HEK293T (cell line): ENCODE data around the gene CNKSR3.

Experiments used
- CTCF ChIA-PET: fragments of 350-600 bp; formaldehyde crosslinking; extraction: SDS; loops from one replicate; lab custom pipeline; 2021; ENCODE audit warnings: antibody characterized with exemption, inconsistent platforms; lab: Yijun Ruan, JAX
- POLR2A ChIA-PET: fragments of 350-600 bp; formaldehyde crosslinking; extraction: SDS; loops from one replicate; lab custom pipeline; 2020; ENCODE audit warnings: antibody characterized with exemption, inconsistent platforms; lab: Yijun Ruan, JAX
- DNase-seq: peaks from one replicate; pipeline ENCODE4 v3.0.0; 2012; ENCODE audit warnings: mixed read lengths; ENCODE audit errors: extremely low spot score
- ARNT ChIP-seq: fragments of 450-650 bp; IDR thresholded peaks from 2 replicates; pipeline ENCODE4 v1.6.1; 2017; ENCODE audit warnings: mild to moderate bottlenecking
- BHLHE40 ChIP-seq: fragments of 450-650 bp; IDR thresholded peaks from 2 replicates; pipeline ENCODE4 v1.6.1; 2016; ENCODE audit warnings: mild to moderate bottlenecking, moderate library complexity, borderline replicate concordance
- CTBP1 ChIP-seq: fragments of 450-650 bp; IDR thresholded peaks from 2 replicates; pipeline ENCODE4 v1.6.1; 2016; ENCODE audit warnings: borderline replicate concordance
- ELF4 ChIP-seq: fragments of 450-650 bp; IDR thresholded peaks from 2 replicates; pipeline ENCODE4 v1.6.1; 2017; ENCODE audit warnings: antibody characterized with exemption
- FOXA1 ChIP-seq: fragments of 450-650 bp; IDR thresholded peaks from 2 replicates; pipeline ENCODE4 v1.6.1; 2016; ENCODE audit warnings: mild to moderate bottlenecking
- FOXK2 ChIP-seq: fragments of 450-650 bp; IDR thresholded peaks from 2 replicates; pipeline ENCODE4 v1.6.1; 2016; ENCODE audit warnings: mild to moderate bottlenecking
- FOXM1 ChIP-seq: fragments of 450-650 bp; IDR thresholded peaks from 2 replicates; pipeline ENCODE4 v1.6.1; 2017; ENCODE audit warnings: mild to moderate bottlenecking, borderline replicate concordance
- HDGF ChIP-seq: fragments of 450-650 bp; IDR thresholded peaks from 2 replicates; pipeline ENCODE4 v1.6.1; 2017; ENCODE audit warnings: antibody characterized with exemption, borderline replicate concordance
- L3MBTL2 ChIP-seq: fragments of 450-650 bp; conservative IDR thresholded peaks from 2 replicates; pipeline ENCODE4 v1.6.1; 2016; ENCODE audit warnings: mild to moderate bottlenecking
- LEF1 ChIP-seq: fragments of 450-650 bp; IDR thresholded peaks from 2 replicates; pipeline ENCODE4 v1.6.1; 2017; ENCODE audit warnings: mild to moderate bottlenecking, borderline replicate concordance
- NFRKB ChIP-seq: fragments of 450-650 bp; IDR thresholded peaks from 2 replicates; pipeline ENCODE4 v1.6.1; 2016; ENCODE audit warnings: mild to moderate bottlenecking, moderate library complexity
- PKNOX1 ChIP-seq: fragments of 450-650 bp; IDR thresholded peaks from 2 replicates; pipeline ENCODE4 v1.6.1; 2016
- SP1 ChIP-seq: fragments of 450-650 bp; IDR thresholded peaks from 2 replicates; pipeline ENCODE4 v1.6.1; 2017
- SUZ12 ChIP-seq: fragments of 450-650 bp; IDR thresholded peaks from 2 replicates; pipeline ENCODE4 v1.6.1; 2016; ENCODE audit warnings: mild to moderate bottlenecking
- TARDBP ChIP-seq: fragments of 450-650 bp; IDR thresholded peaks from 2 replicates; pipeline ENCODE4 v1.6.1; 2016
- ZNF384 ChIP-seq: fragments of 450-650 bp; IDR thresholded peaks from 2 replicates; pipeline ENCODE4 v1.6.1; 2016

Gene CNKSR3

DNA sequence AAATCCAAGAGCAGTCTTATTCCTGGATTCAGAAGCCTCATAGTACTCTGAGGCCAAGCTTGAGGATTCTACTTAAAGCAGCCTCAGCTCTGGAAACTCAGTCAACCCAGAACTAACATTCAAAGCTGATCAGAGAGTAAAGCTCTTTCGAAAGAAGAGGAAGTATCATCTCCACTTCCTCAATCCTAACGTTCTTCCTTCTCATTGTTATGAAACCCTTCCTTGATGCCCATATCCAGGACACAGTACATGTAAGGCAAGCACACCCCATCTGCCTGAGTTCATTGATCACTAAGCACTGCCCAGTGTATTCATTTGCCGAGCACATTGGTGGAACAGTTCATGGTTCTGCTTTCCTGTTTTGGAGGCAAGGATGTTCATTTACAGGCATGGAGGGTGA lies 153.8 kb downstream of the CNKSR3 start, which contains the start of gene IPCEF1:
Gene IPCEF1 (minus strand): TSS at position 114 of the 400 bp plus-strand sequence. CDS start 90,856 bp downstream, outside the sequence.
- TF ChIP-seq FOXM1 (no peak), L3MBTL2 (no peak), ARNT (no peak), ZNF384 (no peak), BHLHE40 (no peak), LEF1 (no peak), PKNOX1 (no peak), NFRKB (no peak), HDGF (no peak), ELF4 (no peak), SUZ12 (no peak), FOXA1 (no peak), FOXK2 (no peak), TARDBP (no peak), SP1 (no peak), CTBP1 (no peak)
- no peak for DNase-seq
- ChIA-PET POLR2A (no interaction called here), CTCF (interaction anchor here (1.2 kb wide), 1 partner anchor 14 kb away, joined by 3 read pairs; no protein-coding TSS in a partner anchor)

DNA sequence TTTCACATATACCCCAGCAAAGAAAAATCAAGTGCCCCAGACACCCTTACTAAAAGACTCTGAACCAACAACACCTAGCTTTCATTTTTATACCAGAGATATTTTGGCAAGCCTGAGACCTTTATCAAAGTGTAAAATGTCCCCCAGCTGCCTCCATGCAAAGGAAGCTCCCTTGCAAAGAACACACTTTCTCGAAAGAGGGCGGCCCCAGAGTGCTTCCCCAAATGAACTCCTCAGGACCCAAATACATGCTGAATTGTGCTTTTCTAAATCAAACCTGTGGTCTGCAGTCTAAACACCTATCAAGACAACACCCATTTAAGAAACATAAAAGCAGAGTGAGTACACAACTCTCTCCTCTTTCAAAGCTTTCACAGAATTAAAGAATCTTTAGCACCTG lies 154.4 kb downstream of the CNKSR3 start:
- ChIA-PET CTCF (interaction anchor here (1.2 kb wide), 1 partner anchor 14 kb away, joined by 3 read pairs; no protein-coding TSS in a partner anchor), POLR2A (no interaction called here)
- no peak for TF ChIP-seq FOXA1
- no peak for TF ChIP-seq PKNOX1
- no peak for TF ChIP-seq TARDBP
- TF ChIP-seq ARNT, result no peak
- no peak for TF ChIP-seq L3MBTL2
- TF ChIP-seq FOXK2, result no peak
- TF ChIP-seq FOXM1, result no peak
- no peak for TF ChIP-seq LEF1
- no peak for DNase-seq

- TF ChIP-seq ARNT (no peak), HDGF (no peak), SUZ12 (no peak), SP1 (no peak), PKNOX1 (no peak)
- no peak for DNase-seq
- POLR2A ChIA-PET, result no interaction called here
- CTCF ChIA-PET, result no interaction called here
These were observed 156.2 kb downstream of the CNKSR3 start for GRCh38 chr6:154354265-154354777.

- CTCF ChIA-PET, result no interaction called here
These were observed 156.9 kb downstream of the CNKSR3 start for GRCh38 chr6:154353626-154354025.

GRCh38 chr6:154352898-154353585 lies 157.4 kb downstream of the CNKSR3 start:
- ChIA-PET CTCF (no interaction called here), POLR2A (no interaction called here)
- no peak for TF ChIP-seq SP1
- TF ChIP-seq HDGF, result no peak
- TF ChIP-seq L3MBTL2, result no peak
- no peak for TF ChIP-seq ELF4
- TF ChIP-seq ZNF384, result no peak
- TF ChIP-seq TARDBP, result no peak
- TF ChIP-seq BHLHE40, result no peak
- no peak for TF ChIP-seq PKNOX1
- TF ChIP-seq SUZ12, result no peak
- no peak for TF ChIP-seq FOXK2
- TF ChIP-seq CTBP1, result no peak
- TF ChIP-seq LEF1, result no peak
- no peak for TF ChIP-seq ARNT
- no peak for TF ChIP-seq NFRKB
- no peak for TF ChIP-seq FOXA1
- no peak for TF ChIP-seq FOXM1
- DNase-seq, result no peak

More at GRCh38 chr6:154353626-154354025, 156.9 kb downstream of the CNKSR3 start:
- no peak for DNase-seq
- POLR2A ChIA-PET, result no interaction called here
- no peak for TF ChIP-seq SP1
- no peak for TF ChIP-seq SUZ12
- no peak for TF ChIP-seq FOXK2
- no peak for TF ChIP-seq L3MBTL2
- TF ChIP-seq PKNOX1, result no peak
- no peak for TF ChIP-seq ELF4
- TF ChIP-seq FOXA1, result no peak
- no peak for TF ChIP-seq FOXM1
- no peak for TF ChIP-seq BHLHE40
- no peak for TF ChIP-seq ZNF384
- TF ChIP-seq NFRKB, result no peak
